Gastroesophageal sphincter (tissue), 4 donors: ENCODE data around the gene BIRC7. TPM values are rescaled to one million over a fixed set of nuclear protein-coding genes. Genes with fewer than 3 reads are reported as not detected.

ENCODE experiments used
- small RNA-seq, 4 donors: library from RNA; depleted of rRNA; stranded (forward); fragments of <200 nt; gene quantifications; one replicate each; pipeline ENCODE3, GENCODE V24; 2016
- total RNA-seq, 4 donors: library from RNA; depleted of rRNA; stranded (reverse); fragments of >200 nt; gene quantifications; one replicate each; pipeline ENCODE4 v1.1.0, GENCODE V29; 2016

BIRC7 gene
- total RNA-seq, 4 donors from 2014 or later: not detected

Small RNA genes lying within 50 kb of the gene (small RNA-seq; reads per million reads assigned to genes)
- gene MIR3196: 0 reads per million in 4 donors
- 0 to 0.38 (median 0.11) reads per million in 4 donors for gene MIR4326

Other genes with a start within 250 kb of the BIRC7 start
- gene BHLHE23, start 228.9 kb upstream of the BIRC7 start, total RNA-seq: not detected
- 10 to 100 TPM; 20.2 to 35.8 (median 34.2) TPM for gene YTHDF1, start 19.8 kb upstream of the BIRC7 start, total RNA-seq
- gene NKAIN4, start 18.6 kb downstream of the BIRC7 start, total RNA-seq: 1 to 10 TPM in 1 of 4 donors, not detected in 3; 2.3 TPM
- gene ARFGAP1, start 36.9 kb downstream of the BIRC7 start, total RNA-seq: 10 to 100 TPM; 35.0 to 50.1 (median 45.2) TPM
- not detected for gene COL20A1, start 57.3 kb downstream of the BIRC7 start, total RNA-seq
- not detected for gene CHRNA4, start 125.4 kb downstream of the BIRC7 start, total RNA-seq
- under 1 TPM in 3 of 4 donors, not detected in 1; 0.19 to 0.40 (median 0.40) TPM for gene KCNQ2, start 236.8 kb downstream of the BIRC7 start, total RNA-seq